HepG2 (cell line): ENCODE measurements around the gene NELL2. TPM values are rescaled to one million over a fixed set of nuclear protein-coding genes. Genes with fewer than 3 reads are reported as not detected.

Experiments
- ATAC-seq: fragments of 200-7000 bp; cut with Tn5 transposase; 3 replicates; pipeline ENCODE4 v1.9.1; 2020; ENCODE audit warnings: mild to moderate bottlenecking, moderate library complexity
- BruUV-seq: library from RNA; stranded (reverse); fragments of 400-500 nt; replicated peaks from 2 replicates; lab custom pipeline; 2021; lab: Mats Ljungman, UMichigan
- CTCF ChIA-PET: fragments of 300-600 bp; formaldehyde crosslinking; extraction: SDS; loops from one replicate; lab custom pipeline; 2021; ENCODE audit warnings: low total read pairs, inconsistent platforms, low intra/inter-chr PET ratio; lab: Yijun Ruan, JAX
- POLR2A ChIA-PET: fragments of 350-600 bp; sonication (Branson Sonifier 250); formaldehyde crosslinking; loops from one replicate; lab custom pipeline; 2020; ENCODE audit warnings: antibody characterized with exemption, inconsistent platforms; lab: Yijun Ruan, JAX
- DNase-seq: peaks from one replicate; pipeline ENCODE4 v3.0.0-alpha.2; 2015; ENCODE audit warnings: low spot score
- FAIRE-seq: peaks from 3 replicates; lab custom pipeline; 2011; peaks lifted over from hg19 to GRCh38; lab: Jason Lieb, UNC
- H2AFZ ChIP-seq: one replicate; pipeline ENCODE4 v1.6.1; 2011; ENCODE audit warnings: low read length, inconsistent platforms
- H3K27ac ChIP-seq: fragments of 300-600 bp; 3 replicates; pipeline ENCODE4 v1.8.0; 2011; ENCODE audit warnings: mixed run types, mild to moderate bottlenecking, mixed read lengths, low read length, inconsistent platforms; ENCODE audit not compliant: insufficient read depth; ENCODE audit errors: extremely low read length
- H3K27me3 ChIP-seq, 2 experiments: fragments of 200-600 bp in 1 of 2; 2 replicates in 1 of 2; 3 replicates in 1 of 2; pipeline versions ENCODE4 v1.6.0 to v1.8.0; 2011; ENCODE audit warnings: low read length in 2 of 2, mild to moderate bottlenecking in 2 of 2, moderate library complexity in 2 of 2, inconsistent platforms in 1 of 2; ENCODE audit not compliant: insufficient read depth in 2 of 2, control insufficient read depth in 1 of 2
- H3K36me3 ChIP-seq, 2 experiments: fragments of 200-600 bp in 1 of 2; replicated peaks in 1 of 2; 2 replicates in 1 of 2; 3 replicates in 1 of 2; pipeline versions ENCODE4 v1.5.1 to v1.8.0; 2011; ENCODE audit warnings: low read length in 2 of 2, inconsistent platforms in 1 of 2; ENCODE audit not compliant: insufficient read depth in 2 of 2, control insufficient read depth in 1 of 2
- H3K4me1 ChIP-seq: 2 replicates; pipeline ENCODE4 v1.5.1; 2012; ENCODE audit warnings: low read length, inconsistent platforms; ENCODE audit not compliant: insufficient read depth
- H3K4me2 ChIP-seq: 2 replicates; pipeline ENCODE4 v1.6.0; 2011; ENCODE audit warnings: low read depth, low read length, inconsistent platforms
- H3K4me3 ChIP-seq, 3 experiments: fragments of 200-600 bp in 1 of 3; sonication (generic), shearing (Covaris generic) in 1 of 3; replicated peaks in 1 of 3; 2 replicates each; pipeline ENCODE4 v1.5.1; 2011 to 2016; ENCODE audit warnings: low read length in 3 of 3, inconsistent platforms in 2 of 3, low read depth in 2 of 3, mild to moderate bottlenecking in 2 of 3, control low read depth in 1 of 3, mixed read lengths in 1 of 3; ENCODE audit not compliant: insufficient read depth in 1 of 3
- H3K79me2 ChIP-seq: one replicate; pipeline ENCODE4 v1.6.1; 2011; ENCODE audit warnings: low read length, inconsistent platforms; ENCODE audit not compliant: insufficient read depth
- H3K9ac ChIP-seq: 2 replicates; pipeline ENCODE4 v1.6.0; 2011; ENCODE audit warnings: mild to moderate bottlenecking, low read depth, low read length, inconsistent platforms; ENCODE audit not compliant: insufficient read depth
- H3K9me3 ChIP-seq: 2 replicates; pipeline ENCODE4 v1.5.1; 2012; ENCODE audit warnings: mild to moderate bottlenecking, low read length
- H4K20me1 ChIP-seq: 2 replicates; pipeline ENCODE4 v1.6.0; 2011; ENCODE audit warnings: inconsistent platforms, mild to moderate bottlenecking, low read length, moderate library complexity; ENCODE audit not compliant: insufficient read depth
- GABPA ChIP-seq, 2 experiments: IDR thresholded peaks; 2 replicates each; pipeline ENCODE4 v1.6.1; 2011 to 2016; ENCODE audit warnings: low read depth in 2 of 2, low read length in 1 of 2, missing biosample characterization in 1 of 2, missing genetic modification characterization in 1 of 2
- NRL ChIP-seq: sonication (generic); formaldehyde crosslinking; IDR thresholded peaks from 2 replicates; pipeline ENCODE4 v1.5.0; 2020; ENCODE audit warnings: missing genetic modification reagents, mild to moderate bottlenecking, moderate library complexity, borderline replicate concordance
- PAX8 ChIP-seq: sonication (generic); formaldehyde crosslinking; IDR thresholded peaks from 2 replicates; pipeline ENCODE4 v1.8.0; 2022; ENCODE audit warnings: mild to moderate bottlenecking, missing genetic modification reagents, borderline replicate concordance
- RNF2 ChIP-seq: fragments of 450-650 bp; conservative IDR thresholded peaks from 2 replicates; pipeline ENCODE4 v1.6.1; 2016; ENCODE audit warnings: low read depth
- XBP1 ChIP-seq: sonication (generic); formaldehyde crosslinking; IDR thresholded peaks from 2 replicates; pipeline ENCODE4 v1.5.0; 2020; ENCODE audit warnings: missing genetic modification reagents
- ZEB1 ChIP-seq: IDR thresholded peaks from 2 replicates; pipeline ENCODE4 v1.6.1; 2012; ENCODE audit warnings: mild to moderate bottlenecking, low read depth, inconsistent platforms; ENCODE audit not compliant: insufficient replicate concordance
- ZNF646 ChIP-seq: sonication (generic); formaldehyde crosslinking; IDR thresholded peaks from 2 replicates; pipeline ENCODE4 v1.9.0; 2021; ENCODE audit warnings: mild to moderate bottlenecking, missing genetic modification reagents
- ZNF724P ChIP-seq: sonication (generic); formaldehyde crosslinking; IDR thresholded peaks from 2 replicates; pipeline ENCODE4 v1.8.0; 2022; ENCODE audit warnings: missing genetic modification reagents, borderline replicate concordance
- ZNF749 ChIP-seq: sonication (generic); formaldehyde crosslinking; IDR thresholded peaks from 2 replicates; pipeline ENCODE4 v1.8.0; 2022; ENCODE audit warnings: mild to moderate bottlenecking, missing genetic modification reagents, moderate library complexity, borderline replicate concordance
- WGBS: methylation state at CpG from one replicate; pipeline ENCODE4 v1.1.6; 2017; ENCODE audit warnings: low lambda C conversion rate; 5-methylcytosine and 5-hydroxymethylcytosine counted together
- in situ Hi-C: cut with HindIII; loops from 2 replicates; pipeline ENCODE4 v1.10.0; 2017; ENCODE audit warnings: low pct_unique_long_range_greater_than_20kb; ENCODE audit not compliant: extremely low pct_ligation_motif_present
- intact Hi-C: fragments of 100-400 bp; cut with micrococcal nuclease; formaldehyde crosslinking; loops from one replicate; pipeline ENCODE4 v1.10.0; 2022; ENCODE audit not compliant: unreplicated experiment
- polyA plus RNA-seq, 8 experiments: library from polyadenylated mRNA; depleted of rRNA in 3 of 8; stranded (reverse) in 7 of 8; unstranded in 1 of 8; fragments of >200 nt; fragmentation: Illumina TruSeq in 4 of 8; extraction: Trizol in 4 of 8; gene quantifications; 2 replicates each; pipeline versions ENCODE4 v1.2.1 to v1.2.3, GENCODE V29; 2011 to 2016; ENCODE audit warnings: low read depth in 4 of 8, missing spikeins in 1 of 8, mixed read lengths in 1 of 8; ENCODE audit not compliant: insufficient read depth in 1 of 8
- total RNA-seq, 5 experiments: library from RNA; depleted of rRNA; stranded (reverse); fragments of >200 nt; fragmentation: Illumina TruSeq; extraction: Trizol; gene quantifications; 2 replicates each; pipeline ENCODE4 v1.2.3, GENCODE V29; 2016; ENCODE audit warnings: low read depth in 1 of 5

NELL2 gene
- total and polyA plus RNA-seq, 2 of the 13 experiments (the other 11 are each of a cell fraction or from before 2014, with no cell fraction given) = 0.11 TPM; not detected in 1

- BruUV-seq = no TSS peak
- peak; percentile 23; the same call in 1 of the 3 replicates for ATAC-seq
- Histone ChIP-seq H3K27me3 (no peaks in the 10 kb centered on the region), H3K4me1 (no peaks in the 10 kb centered on the region), H2AFZ (no peak overlapping the region), H4K20me1 (no peaks in the 10 kb centered on the region), H3K4me2 (no peak overlapping the region), H3K27ac (no peak overlapping the region), H3K79me2 (no peaks in the 10 kb centered on the region), H3K4me3 (no peak overlapping the region), H3K36me3 (no peaks in the 10 kb centered on the region), H3K9ac (no peak overlapping the region), H3K9me3 (no peaks in the 10 kb centered on the region)
- WGBS = 40% methylated on average over 2 of the region's 14 CpGs
- ChIA-PET POLR2A (no interaction called here), CTCF (no interaction called here)
- no peak for TF ChIP-seq XBP1 (CRISPR knock-in tag)
- TF ChIP-seq ZNF724P (CRISPR knock-in tag) = no peak
- no peak for TF ChIP-seq ZNF749 (CRISPR knock-in tag)
- no peak for TF ChIP-seq GABPA (IDR thresholded peaks at IDR 0.05; ENCODE audit: low read depth, low read length)
- no peak for TF ChIP-seq GABPA (CRISPR knock-in tag; IDR thresholded peaks at IDR 0.05; ENCODE audit: low read depth)
- TF ChIP-seq RNF2 = no peak
- no peak for TF ChIP-seq NRL (CRISPR knock-in tag)
- no peak for TF ChIP-seq PAX8
- TF ChIP-seq ZEB1 = no peak
- TF ChIP-seq ZNF646 (CRISPR knock-in tag) = no peak
- FAIRE-seq = no peak
- in situ Hi-C loops (no loop called here), intact Hi-C loops (no loop called here)
- no peak for DNase-seq
Observed at GRCh38 chr12:44502681-44503080, 373.4 kb downstream of the NELL2 start.
